CD4-positive, alpha-beta memory T cell (primary cell): ENCODE measurements around the gene AKAP13. TPM values are rescaled to one million over a fixed set of nuclear protein-coding genes. Genes with fewer than 3 reads are reported as not detected.
"Not testable (repeated sequence)": the region's sequence is repeated elsewhere in the genome, so short reads cannot be mapped to it uniquely, and the experiment has no call there.

Source experiments
- CTCF ChIA-PET: fragments of 350-600 bp; sonication (Branson Sonifier 250); formaldehyde crosslinking; loops from one replicate; lab custom pipeline; 2021; ENCODE audit warnings: inconsistent platforms; ENCODE audit not compliant: partially characterized antibody; lab: Charles Lee
- POLR2A ChIA-PET: fragments of 350-600 bp; sonication (Branson Sonifier 250); formaldehyde crosslinking; loops from one replicate; lab custom pipeline; 2021; ENCODE audit not compliant: partially characterized antibody; lab: Charles Lee
- DNase-seq, 5 donors: peaks; one replicate each; pipeline versions ENCODE4 v3.0.0 to v3.0.0-alpha.2; 2020 to 2022; ENCODE audit warnings: mixed read lengths in 1 of 5
- H3K27ac ChIP-seq: one replicate; pipeline ENCODE4 v1.7.0; 2013; ENCODE audit warnings: low read depth, low read length
- H3K27me3 ChIP-seq: 2 replicates; pipeline ENCODE4 v1.7.0; 2013; ENCODE audit warnings: mild to moderate bottlenecking, low read length, moderate library complexity; ENCODE audit not compliant: insufficient read depth
- H3K36me3 ChIP-seq: 2 replicates; pipeline ENCODE4 v1.7.0; 2013; ENCODE audit warnings: mild to moderate bottlenecking, low read length, moderate library complexity; ENCODE audit not compliant: insufficient read depth
- H3K4me1 ChIP-seq: 2 replicates; pipeline ENCODE4 v1.7.0; 2013; ENCODE audit warnings: mild to moderate bottlenecking, low read length, moderate library complexity; ENCODE audit not compliant: insufficient read depth
- H3K4me3 ChIP-seq, 2 donors: one replicate each; pipeline ENCODE4 v1.7.0; 2013; ENCODE audit warnings: low read length in 2 of 2, mild to moderate bottlenecking in 1 of 2
- H3K9me3 ChIP-seq, 2 donors: one replicate each; pipeline ENCODE4 v1.7.0; 2013; ENCODE audit warnings: low read length in 2 of 2, control low read depth in 1 of 2; ENCODE audit not compliant: control insufficient read depth in 1 of 2
- H3K27ac Mint-ChIP-seq, 7 donors: one replicate each; pipeline ENCODE4 v1.8.0; 2020 to 2021; ENCODE audit warnings: mixed read lengths in 7 of 7, mild to moderate bottlenecking in 6 of 7, inconsistent platforms in 3 of 7, moderate library complexity in 3 of 7
- H3K27me3 Mint-ChIP-seq, 2 donors: one replicate each; pipeline ENCODE4 v1.8.0; 2020 to 2021; ENCODE audit warnings: mixed read lengths in 2 of 2
- H3K36me3 Mint-ChIP-seq, 2 donors: one replicate each; pipeline ENCODE4 v1.8.0; 2020 to 2021; ENCODE audit warnings: mixed read lengths in 2 of 2, inconsistent platforms in 1 of 2, mild to moderate bottlenecking in 1 of 2
- H3K4me1 Mint-ChIP-seq, 4 donors: one replicate each; pipeline ENCODE4 v1.8.0; 2020 to 2021; ENCODE audit warnings: mixed read lengths in 4 of 4, mild to moderate bottlenecking in 1 of 4
- H3K4me3 Mint-ChIP-seq, 8 donors: one replicate each; pipeline ENCODE4 v1.8.0; 2020 to 2021; ENCODE audit warnings: mixed read lengths in 8 of 8, mild to moderate bottlenecking in 7 of 8, moderate library complexity in 6 of 8, inconsistent platforms in 3 of 8
- H3K9me3 Mint-ChIP-seq, 8 donors: one replicate each; pipeline ENCODE4 v1.8.0; 2020 to 2021; ENCODE audit warnings: mixed read lengths in 8 of 8, mild to moderate bottlenecking in 5 of 8, inconsistent platforms in 3 of 8, moderate library complexity in 1 of 8
- intact Hi-C: fragments of 100-400 bp; cut with micrococcal nuclease; formaldehyde crosslinking; loops from one replicate; pipeline ENCODE4 v1.15.1; 2023
- polyA plus RNA-seq, 2 donors: library from polyadenylated mRNA; unstranded; fragments of 300-500 nt; fragmentation: Illumina TruSeq; gene quantifications; one replicate each; pipeline ENCODE4 v1.2.3, GENCODE V29; 2021
- total RNA-seq, 2 experiments: library from RNA; stranded (reverse); gene quantifications; one replicate each; pipeline ENCODE4 v1.2.3, GENCODE V29; 2021

AKAP13 gene
- total and polyA plus RNA-seq, 4 experiments from 2014 or later, result 68.7 to 319 (median 247) TPM

- H3K27ac ChIP-seq, H3K27ac Mint-ChIP-seq, H3K9me3 Mint-ChIP-seq, H3K9me3 ChIP-seq, H3K27me3 ChIP-seq, DNase-seq, H3K4me3 Mint-ChIP-seq, H3K4me1 ChIP-seq, H3K36me3 ChIP-seq, POLR2A ChIA-PET, intact Hi-C loops, H3K4me3 ChIP-seq, H3K36me3 Mint-ChIP-seq, H3K27me3 Mint-ChIP-seq, CTCF ChIA-PET: not testable (repeated sequence)
- H3K4me1 Mint-ChIP-seq, result peaks cover 3 to 13% (median 10%) of the 10 kb centered on the region in 4 donors
These were observed 31.3 kb upstream of the AKAP13 start for GRCh38 chr15:85349062-85349461.

GRCh38 chr15:85350395-85350794, 30.0 kb upstream of the AKAP13 start:
- ChIA-PET POLR2A (no interaction called here), CTCF (no interaction called here)
- no peak overlapping the region for H3K27ac Mint-ChIP-seq
- no peak for DNase-seq
- H3K9me3 ChIP-seq, result no peaks in the 10 kb centered on the region
- H3K4me3 ChIP-seq, result no peak overlapping the region
- no peak overlapping the region for H3K27ac ChIP-seq
- intact Hi-C loops, result no loop called here
- H3K27me3 ChIP-seq, result no peaks in the 10 kb centered on the region
- H3K9me3 Mint-ChIP-seq, result no peaks in the 10 kb centered on the region
- H3K36me3 Mint-ChIP-seq, result no peaks in the 10 kb centered on the region
- H3K4me3 Mint-ChIP-seq, result no peak overlapping the region
- H3K36me3 ChIP-seq, result no peaks in the 10 kb centered on the region
- H3K4me1 Mint-ChIP-seq, result peaks cover 3 to 13% (median 10%) of the 10 kb centered on the region in 4 donors
- no peaks in the 10 kb centered on the region for H3K4me1 ChIP-seq
- H3K27me3 Mint-ChIP-seq, result no peaks in the 10 kb centered on the region

DNA sequence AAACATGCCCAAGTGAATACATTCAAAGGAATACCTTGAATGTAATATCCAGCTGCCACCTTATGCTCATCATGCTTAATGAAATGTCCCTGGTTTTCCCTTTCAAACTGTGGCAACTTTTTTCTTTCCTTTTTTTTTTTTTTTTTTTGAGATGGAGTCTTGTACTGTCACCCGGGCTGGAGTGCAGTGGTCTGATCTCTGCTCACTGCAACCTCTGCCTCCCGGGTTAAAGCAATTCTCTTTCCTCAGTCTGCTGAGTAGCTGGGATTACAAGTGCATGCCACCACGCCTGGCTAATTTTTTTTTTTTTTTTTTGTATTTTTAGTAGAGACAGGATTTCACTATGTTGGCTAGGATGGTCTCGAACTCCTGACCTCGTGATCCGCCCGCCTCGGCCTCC, 28.9 kb upstream of the AKAP13 start:
- H3K27me3 ChIP-seq, POLR2A ChIA-PET, H3K27ac Mint-ChIP-seq, intact Hi-C loops, H3K4me1 ChIP-seq, H3K9me3 Mint-ChIP-seq, CTCF ChIA-PET, DNase-seq, H3K27ac ChIP-seq, H3K36me3 Mint-ChIP-seq, H3K9me3 ChIP-seq, H3K4me3 Mint-ChIP-seq, H3K27me3 Mint-ChIP-seq, H3K4me3 ChIP-seq, H3K36me3 ChIP-seq: not testable (repeated sequence)
- H3K4me1 Mint-ChIP-seq, result peaks cover 2 to 13% (median 10%) of the 10 kb centered on the region in 4 donors

- Histone ChIP-seq H3K9me3 (no peaks in the 10 kb centered on the region), H3K36me3 (no peaks in the 10 kb centered on the region), H3K4me3 (no peak overlapping the region), H3K27me3 (no peaks in the 10 kb centered on the region), H3K4me1 (no peaks in the 10 kb centered on the region), H3K27ac (no peak overlapping the region)
- ChIA-PET CTCF (no interaction called here), POLR2A (no interaction called here)
- no peak overlapping the region for H3K4me3 Mint-ChIP-seq
- H3K9me3 Mint-ChIP-seq, result no peaks in the 10 kb centered on the region
- no peak for DNase-seq
- H3K27ac Mint-ChIP-seq, result no peak overlapping the region
- H3K27me3 Mint-ChIP-seq, result no peaks in the 10 kb centered on the region
- intact Hi-C loops, result no loop called here
- peaks cover 2 to 13% (median 10%) of the 10 kb centered on the region in 4 donors for H3K4me1 Mint-ChIP-seq
- H3K36me3 Mint-ChIP-seq, result no peaks in the 10 kb centered on the region
These were observed 28.4 kb upstream of the AKAP13 start for GRCh38 chr15:85351965-85352364.

GRCh38 chr15:85353516-85353915, 26.9 kb upstream of the AKAP13 start:
- DNase-seq, result no peak
- no peaks in the 10 kb centered on the region for H3K9me3 Mint-ChIP-seq
- H3K4me1 Mint-ChIP-seq, result peaks cover 4 to 7% (median 6%) of the 10 kb centered on the region in 4 donors
- no peaks in the 10 kb centered on the region for H3K36me3 Mint-ChIP-seq
- H3K4me3 Mint-ChIP-seq, result no peak overlapping the region
- H3K4me3 ChIP-seq, result no peak overlapping the region
- intact Hi-C loops, result no loop called here
- POLR2A ChIA-PET, result no interaction called here
- H3K27me3 Mint-ChIP-seq, result no peaks in the 10 kb centered on the region
- H3K36me3 ChIP-seq, result no peaks in the 10 kb centered on the region
- H3K27ac Mint-ChIP-seq, result no peak overlapping the region
- H3K27me3 ChIP-seq, result no peaks in the 10 kb centered on the region
- H3K4me1 ChIP-seq, result peaks cover 6% of the 10 kb centered on the region
- CTCF ChIA-PET, result no interaction called here
- H3K9me3 ChIP-seq, result no peaks in the 10 kb centered on the region
- no peak overlapping the region for H3K27ac ChIP-seq

GRCh38 chr15:85354461-85354860, 25.9 kb upstream of the AKAP13 start:
- H3K9me3 ChIP-seq, result no peaks in the 10 kb centered on the region
- POLR2A ChIA-PET, result interaction anchor here (1.1 kb wide), 1 partner anchor 58 kb away, joined by 3 read pairs; no protein-coding TSS in a partner anchor
- intact Hi-C loops, result no loop called here
- Mint-ChIP-seq H3K4me3 (no peak overlapping the region), H3K27ac (no peak overlapping the region), H3K36me3 (no peaks in the 10 kb centered on the region), H3K27me3 (no peaks in the 10 kb centered on the region), H3K9me3 (no peaks in the 10 kb centered on the region), H3K4me1 (peaks cover 4 to 6% (median 5%) of the 10 kb centered on the region in 4 donors)
- CTCF ChIA-PET, result no interaction called here
- H3K27me3 ChIP-seq, result no peaks in the 10 kb centered on the region
- H3K4me1 ChIP-seq, result peaks cover 6% of the 10 kb centered on the region
- H3K27ac ChIP-seq, result no peak overlapping the region
- H3K4me3 ChIP-seq, result no peak overlapping the region
- DNase-seq, result no peak
- no peaks in the 10 kb centered on the region for H3K36me3 ChIP-seq

DNA sequence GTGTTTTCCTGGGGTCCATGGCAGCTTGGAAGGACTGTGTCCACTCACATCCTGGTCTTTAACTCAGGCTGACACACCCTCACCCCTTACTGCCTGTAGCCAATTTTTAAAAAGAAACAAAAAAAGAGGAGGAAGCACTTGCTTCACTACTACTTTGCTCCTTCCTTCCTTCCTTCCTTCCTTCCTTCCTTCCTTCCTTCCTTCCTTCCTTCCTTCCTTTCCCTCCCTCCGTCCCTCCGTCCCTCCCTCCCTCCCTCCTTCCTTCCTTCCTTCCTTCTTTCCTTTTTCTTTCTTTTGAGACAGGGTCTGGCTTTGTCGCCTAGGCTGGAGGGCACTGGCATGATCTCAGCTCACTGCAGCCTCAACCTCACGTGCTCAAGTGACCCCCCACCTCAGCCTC, 25.5 kb upstream of the AKAP13 start:
- no peak for DNase-seq
- no peak overlapping the region for H3K27ac Mint-ChIP-seq
- peaks cover 6% of the 10 kb centered on the region for H3K4me1 ChIP-seq
- intact Hi-C loops, result no loop called here
- H3K27me3 ChIP-seq, result no peaks in the 10 kb centered on the region
- H3K36me3 ChIP-seq, result no peaks in the 10 kb centered on the region
- CTCF ChIA-PET, result interaction anchor here (1.4 to 1.5 kb wide), 2 partner anchors 37 to 58 kb away, joined by 3 to 4 read pairs; no protein-coding TSS in a partner anchor
- POLR2A ChIA-PET, result interaction anchor here (1.1 kb wide), 1 partner anchor 58 kb away, joined by 3 read pairs; no protein-coding TSS in a partner anchor
- H3K27ac ChIP-seq, result no peak overlapping the region
- no peak overlapping the region for H3K4me3 Mint-ChIP-seq
- H3K4me3 ChIP-seq, result no peak overlapping the region
- no peaks in the 10 kb centered on the region for H3K9me3 ChIP-seq
- no peaks in the 10 kb centered on the region for H3K27me3 Mint-ChIP-seq
- H3K4me1 Mint-ChIP-seq, result peaks cover 4 to 6% (median 5%) of the 10 kb centered on the region in 4 donors
- no peaks in the 10 kb centered on the region for H3K36me3 Mint-ChIP-seq
- no peaks in the 10 kb centered on the region for H3K9me3 Mint-ChIP-seq
